Left kidney (tissue), 2 donors: ENCODE results near the gene GNG7. TPM values are rescaled to one million over a fixed set of nuclear protein-coding genes. Genes with fewer than 3 reads are reported as not detected.
"Not testable (repeated sequence)": the region's sequence is repeated elsewhere in the genome, so short reads cannot be mapped to it uniquely, and the experiment has no call there.

Experiments
- DNase-seq: peaks from one replicate; pipeline ENCODE4 v3.0.0-alpha.2; 2013
- polyA plus RNA-seq: library from polyadenylated mRNA; unstranded; fragments of 120-200 nt; gene quantifications from one replicate; pipeline ENCODE4 v1.2.1, GENCODE V29; 2013; ENCODE audit not compliant: insufficient read length

The GNG7 gene
- polyA plus RNA-seq, 1 donor: 5.4 TPM

- DNase-seq: no peak
Observed at GRCh38 chr19:2714531-2715269, 12.2 kb upstream of the GNG7 start.

DNA sequence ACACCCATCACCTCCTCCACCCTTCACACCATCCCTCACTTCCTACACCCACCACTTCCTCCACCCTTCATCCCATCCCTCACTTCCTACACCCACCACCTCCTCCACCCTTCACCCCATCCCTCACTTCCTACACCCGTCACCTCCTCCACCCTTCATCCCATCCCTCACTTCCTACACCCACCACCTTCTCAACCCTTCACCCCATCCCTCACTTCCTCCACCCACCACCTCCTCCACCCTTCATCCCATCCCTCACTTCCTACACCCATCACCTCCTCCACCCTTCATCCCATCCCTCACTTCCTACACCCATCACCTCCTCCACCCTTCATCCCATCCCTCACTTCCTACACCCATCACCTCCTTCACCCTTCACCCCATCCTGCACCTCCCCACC is 11.6 kb upstream of the GNG7 start:
- not testable (repeated sequence) for DNase-seq

- DNase-seq: not testable (repeated sequence)
Observed at GRCh38 chr19:2713170-2713569, 10.7 kb upstream of the GNG7 start.

DNA sequence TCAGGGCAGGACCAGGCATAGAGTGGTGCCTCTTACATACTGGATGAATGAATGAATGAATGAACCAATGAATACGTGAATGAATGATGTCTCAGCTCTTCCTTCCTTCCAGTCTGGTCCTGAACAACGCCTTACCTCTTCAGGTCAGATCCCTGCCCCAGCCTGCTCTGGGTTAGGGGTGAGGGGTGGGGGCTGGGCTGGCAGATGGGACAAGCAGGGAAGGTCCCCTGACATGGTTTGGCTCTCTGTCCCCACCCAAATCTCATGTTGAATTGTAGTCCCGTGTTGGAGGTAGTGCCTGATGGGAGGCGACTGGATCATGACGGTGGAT is 9.3 kb upstream of the GNG7 start:
- DNase-seq: no peak

DNA sequence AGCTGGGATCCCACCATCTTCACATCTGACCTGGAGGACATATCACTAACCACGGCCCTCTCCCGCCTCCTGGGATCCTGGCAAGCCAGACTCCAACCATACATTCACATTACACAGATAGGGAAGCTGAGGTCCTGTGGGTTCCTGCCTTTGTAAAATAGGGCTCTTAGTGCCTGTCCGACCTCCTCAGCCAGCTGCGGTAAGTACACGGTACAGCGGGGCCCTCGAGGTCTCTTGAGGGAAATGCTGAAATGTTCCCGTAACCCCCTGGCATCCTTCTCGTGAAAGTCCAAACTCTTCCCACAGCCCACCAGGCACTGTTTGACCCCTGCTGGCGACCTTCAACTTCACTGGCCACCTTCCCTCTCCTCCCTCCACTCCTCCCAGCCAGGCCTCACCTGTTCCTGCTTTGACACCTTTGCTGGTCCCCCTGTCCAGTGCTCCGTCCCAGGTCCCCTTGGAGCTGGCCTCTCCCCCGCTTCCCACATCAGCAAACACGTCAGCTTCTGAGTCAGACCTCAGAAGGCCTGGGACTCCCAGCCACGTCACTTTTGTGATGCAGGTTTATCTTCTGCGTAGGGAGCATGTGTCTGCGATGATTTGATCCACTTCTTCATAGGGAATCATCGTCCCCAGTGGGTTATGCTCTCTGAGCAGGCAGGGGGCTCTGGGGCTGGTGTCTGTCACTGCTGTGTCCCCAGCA is 8.8 kb upstream of the GNG7 start:
- no peak for DNase-seq

DNA sequence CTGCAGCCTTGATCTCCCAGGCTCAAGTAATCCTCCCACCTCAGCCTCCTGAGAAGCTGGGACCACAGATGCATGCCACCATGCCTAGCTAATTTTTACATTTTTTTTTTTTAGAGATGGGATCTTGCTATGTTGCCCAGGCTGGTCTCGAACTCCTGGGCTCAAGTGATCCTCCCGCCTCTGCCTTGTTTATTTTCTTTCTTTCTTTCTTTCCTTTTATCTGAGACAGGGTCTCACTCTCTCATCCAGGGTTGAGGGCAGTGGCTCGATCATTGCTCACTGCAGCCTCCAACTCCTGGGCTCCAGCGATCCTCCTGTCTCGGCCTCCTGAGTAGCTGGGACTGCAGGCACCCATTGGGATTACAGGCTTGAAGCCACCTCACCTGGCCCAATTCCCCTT is 3.8 kb upstream of the GNG7 start:
- DNase-seq: no peak

DNA sequence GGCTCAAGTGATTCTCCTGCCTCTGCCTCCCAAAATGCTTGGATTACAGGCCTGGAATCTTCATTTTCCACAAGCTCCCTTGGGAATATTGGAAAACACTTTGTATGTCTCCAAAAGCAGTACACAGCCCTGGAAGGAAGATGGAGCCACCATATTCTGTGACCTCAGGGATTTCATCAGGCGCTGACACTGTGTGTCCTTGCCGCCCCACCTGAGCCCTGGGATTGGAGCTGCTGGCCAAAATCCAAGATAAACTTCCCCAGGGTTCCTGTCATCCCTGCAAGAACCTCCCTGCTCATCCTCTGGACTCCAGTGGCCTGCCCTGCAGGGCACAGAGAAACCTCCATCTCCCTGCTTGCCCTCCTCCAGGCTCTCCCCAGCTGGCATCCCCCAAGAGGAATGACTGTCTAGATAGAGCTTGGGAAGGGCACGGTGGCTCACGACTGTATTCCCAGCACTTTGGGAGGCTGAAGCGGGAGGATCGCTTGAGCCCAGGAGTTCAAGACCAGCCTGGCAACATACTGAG is 1.3 kb upstream of the GNG7 start:
- DNase-seq: no peak

GRCh38 chr19:2703077-2703437 is 563 bp upstream of the GNG7 start:
- no peak for DNase-seq

DNA sequence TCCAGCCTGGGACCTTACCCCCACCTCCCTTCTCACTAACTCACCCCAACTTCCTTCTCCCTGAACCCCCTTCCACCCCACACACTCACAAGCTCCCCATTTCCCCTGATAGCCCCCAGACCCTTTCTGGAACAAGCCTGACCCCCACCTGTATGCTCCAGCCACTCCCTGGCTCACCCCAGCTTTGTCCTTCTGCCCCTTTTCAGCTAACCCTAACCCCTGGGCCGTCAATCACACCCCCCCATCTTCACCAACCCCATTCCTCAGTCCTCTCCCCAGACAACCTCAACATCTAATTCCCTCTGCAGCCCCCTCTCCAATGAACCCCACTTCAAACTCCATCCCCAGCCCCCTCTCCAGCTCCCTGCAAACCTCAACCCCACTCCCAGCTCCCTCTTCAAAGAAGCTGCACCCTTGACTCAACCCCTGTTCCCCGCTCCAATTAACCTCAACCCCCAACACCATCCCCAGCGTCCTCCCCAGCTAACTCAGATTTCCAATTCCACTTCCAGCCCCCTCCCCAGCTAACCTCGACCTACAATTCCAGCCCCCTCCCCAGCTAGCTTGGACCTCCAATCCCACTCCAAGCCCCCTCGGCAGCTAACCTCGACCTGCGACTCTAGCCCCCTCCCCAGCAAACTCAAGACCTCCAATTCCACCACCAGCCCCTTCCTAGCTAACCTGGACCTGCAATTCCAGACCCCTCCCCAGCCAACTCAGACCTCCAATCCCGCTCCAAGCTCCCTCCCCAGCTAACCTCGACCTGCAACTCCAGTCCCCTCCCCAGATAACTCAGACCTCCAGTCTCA is 929 bp downstream of the GNG7 start:
- no peak for DNase-seq

DNA sequence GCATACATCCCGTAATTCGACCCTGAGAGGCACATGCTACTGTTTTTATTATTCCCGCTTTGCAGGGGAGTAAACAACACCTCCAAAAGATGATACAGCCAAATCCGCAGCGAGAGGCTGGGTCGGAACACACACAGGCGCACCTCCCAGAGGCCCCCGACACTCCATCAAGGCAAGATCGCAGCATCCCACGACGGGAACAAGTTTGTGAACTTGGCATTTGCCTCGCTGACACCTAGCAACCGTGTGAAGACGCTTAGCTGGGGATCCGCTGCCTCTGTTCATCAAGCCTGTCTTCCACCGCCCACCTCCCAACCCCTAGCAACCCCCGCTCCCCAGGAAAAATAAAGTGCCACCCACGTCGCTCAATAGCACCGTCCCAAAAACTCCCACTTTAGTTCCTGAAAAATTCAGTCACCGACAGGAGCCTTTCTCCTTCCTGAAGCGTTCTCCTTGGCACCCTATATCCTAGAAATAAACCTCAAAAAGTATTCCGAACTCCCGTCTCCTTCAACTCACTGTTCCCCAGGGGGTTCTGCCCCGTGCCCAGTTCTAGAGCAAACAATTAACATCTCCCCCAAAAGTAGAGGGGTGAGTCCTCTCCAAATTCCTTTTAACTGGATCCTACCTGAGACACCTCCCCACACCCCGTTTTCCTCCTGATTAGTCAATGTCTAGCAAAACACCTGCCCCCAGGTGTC is 1.7 kb downstream of the GNG7 start:
- DNase-seq: no peak

GRCh38 chr19:2699413-2700140 is 2.9 kb downstream of the GNG7 start:
- no peak for DNase-seq

GRCh38 chr19:2694196-2694595 is 8.3 kb downstream of the GNG7 start:
- no peak for DNase-seq

GRCh38 chr19:2693492-2694160 is 8.9 kb downstream of the GNG7 start:
- no peak for DNase-seq

DNA sequence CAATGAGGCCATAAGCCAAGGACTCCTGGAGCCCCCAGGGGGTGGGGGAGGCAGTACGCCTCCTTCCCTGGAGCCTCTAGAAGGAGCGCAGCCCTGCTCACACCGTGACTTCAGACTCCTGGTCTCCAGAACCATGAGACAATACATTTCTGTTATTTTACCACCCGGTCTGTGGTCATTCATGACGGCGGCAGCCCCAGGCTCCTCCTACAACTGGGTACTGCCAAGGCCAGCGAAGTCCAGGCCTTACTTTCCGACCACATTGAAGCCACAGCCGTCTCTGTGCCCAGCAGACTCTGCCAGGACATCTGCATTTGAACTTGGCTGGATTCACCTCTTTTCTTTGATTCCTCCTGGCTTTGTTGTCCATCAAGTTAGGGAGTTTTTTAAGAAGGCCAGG is 10.5 kb downstream of the GNG7 start:
- DNase-seq: no peak

DNA sequence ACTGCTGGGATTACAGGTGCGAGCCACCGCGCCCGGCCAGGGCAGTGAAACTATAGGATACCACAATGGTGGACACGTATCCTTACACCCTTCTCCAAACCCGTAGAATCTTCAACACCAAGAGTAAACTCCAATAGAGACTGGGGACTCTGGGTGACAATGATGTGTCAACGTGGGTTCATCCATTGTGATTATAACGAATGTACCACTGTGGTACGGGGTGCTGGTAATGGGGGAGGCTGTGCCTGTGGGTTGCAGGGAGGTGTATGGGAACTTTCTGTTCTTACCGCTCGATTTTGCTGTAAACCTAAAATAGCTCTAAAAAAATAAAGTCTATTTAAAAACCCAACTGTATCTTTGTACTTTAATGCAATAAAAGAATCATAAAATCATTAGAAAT is 11.6 kb downstream of the GNG7 start:
- no peak for DNase-seq

- no peak for DNase-seq
Observed at GRCh38 chr19:2686360-2686759, 16.1 kb downstream of the GNG7 start.

DNA sequence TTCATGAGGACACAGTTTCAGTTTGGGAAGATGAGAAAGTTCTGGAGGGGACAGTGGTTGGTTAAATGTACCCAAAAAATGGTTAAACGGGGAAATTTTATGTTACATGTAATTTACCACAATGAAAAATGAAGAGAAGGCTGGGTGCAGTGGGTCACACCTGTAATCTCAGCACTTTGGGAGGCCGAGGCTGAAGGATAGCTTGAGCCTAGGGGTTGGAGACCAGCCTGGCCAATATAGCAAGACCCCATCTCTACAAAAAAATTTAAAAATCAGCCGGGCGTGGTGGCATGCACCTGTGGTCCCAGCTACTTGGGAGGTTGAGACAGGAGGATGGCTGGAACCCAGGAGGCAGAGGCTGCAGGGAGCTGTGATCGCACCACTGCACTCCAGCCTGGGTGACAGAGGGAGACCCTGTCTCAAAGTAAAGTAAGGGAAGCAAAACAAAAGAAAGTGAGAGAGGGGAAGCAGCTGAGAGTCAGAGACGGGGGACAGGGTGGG is 17.2 kb downstream of the GNG7 start:
- no peak for DNase-seq

DNA sequence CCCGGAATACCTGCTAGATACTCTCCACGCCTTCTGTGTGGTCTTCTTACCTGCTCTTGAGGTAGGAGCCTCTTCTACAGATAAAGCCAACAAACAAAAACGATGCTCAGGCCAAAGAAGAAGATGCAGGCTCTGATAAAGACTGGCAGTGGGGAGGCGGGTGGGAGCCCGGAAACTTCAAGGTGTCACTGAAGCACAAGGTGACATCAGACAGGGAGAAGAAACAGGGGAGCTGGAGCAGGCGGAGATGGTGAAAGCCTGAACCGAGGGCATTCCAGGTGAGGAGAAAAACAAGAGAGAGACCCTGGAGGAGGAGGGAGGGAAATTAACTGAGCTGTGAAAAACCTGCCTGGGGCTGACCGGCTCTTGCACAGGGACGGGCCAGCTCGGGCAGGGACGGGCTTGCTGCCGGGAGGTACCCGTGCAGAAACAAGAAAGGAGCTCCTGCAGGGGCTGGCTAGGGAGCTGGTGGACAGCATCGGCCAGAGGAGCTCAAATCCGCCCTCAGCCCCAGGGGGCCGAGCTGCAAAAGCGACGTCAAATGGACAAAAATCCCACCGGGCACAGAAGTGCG is 19.0 kb downstream of the GNG7 start:
- DNase-seq: no peak

DNA sequence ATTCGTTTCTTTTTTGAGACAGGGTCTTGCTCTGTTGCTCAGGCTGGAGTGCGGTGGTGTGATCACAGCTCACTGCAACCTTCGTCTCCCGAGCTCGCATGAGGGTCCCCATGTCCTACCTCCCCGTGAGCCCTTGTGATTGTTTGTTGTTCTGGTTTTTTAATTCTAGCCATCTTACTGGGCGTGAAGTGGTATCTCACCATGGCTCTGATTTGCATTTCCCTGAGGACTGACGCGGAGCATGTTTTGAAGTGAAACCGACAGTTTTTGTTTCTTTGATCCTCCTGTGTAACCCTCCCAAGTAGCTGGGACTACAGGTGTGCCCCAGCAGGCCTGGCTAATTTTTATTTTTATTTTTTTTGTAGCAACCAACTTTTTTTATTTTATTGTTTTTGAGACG is 21.7 kb downstream of the GNG7 start:
- DNase-seq: no peak

DNA sequence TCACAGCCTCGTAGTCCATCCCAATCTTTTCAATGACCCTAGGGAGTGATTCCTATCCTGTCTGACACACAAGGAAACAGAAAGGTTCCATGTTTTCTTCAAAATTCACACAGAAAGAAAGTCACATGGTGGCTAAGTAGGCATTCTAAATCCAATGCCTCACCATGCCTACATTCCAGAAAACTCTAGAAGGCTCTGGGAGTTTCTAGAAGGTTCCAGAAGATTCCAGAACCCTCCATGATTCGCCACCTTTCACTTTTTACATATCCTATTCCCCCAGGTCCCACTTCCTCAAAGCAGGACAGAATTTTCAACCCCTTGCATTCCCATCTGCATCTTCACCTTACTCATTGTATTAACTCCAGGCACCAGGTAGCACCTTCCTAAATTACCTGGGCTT is 23.1 kb downstream of the GNG7 start:
- no peak for DNase-seq

DNA sequence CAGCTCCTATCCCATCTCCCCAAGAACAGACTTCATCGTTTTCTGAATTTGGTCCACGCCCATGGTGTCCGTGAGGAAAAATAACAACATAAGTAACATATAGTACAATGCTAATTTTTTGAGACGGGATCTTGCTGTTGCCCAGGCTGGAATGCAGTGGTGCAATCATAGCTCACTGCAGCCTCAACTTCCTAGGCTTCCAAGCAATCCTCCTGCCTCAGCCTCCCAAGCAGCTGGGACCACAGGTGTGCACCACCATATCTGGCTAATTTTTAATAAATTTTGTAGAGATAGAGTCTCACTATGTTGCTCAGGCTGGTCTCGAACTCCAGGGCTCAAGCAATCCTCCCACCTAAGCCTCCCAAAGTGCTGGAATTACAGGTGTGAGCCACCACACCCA is 23.5 kb downstream of the GNG7 start:
- not testable (repeated sequence) for DNase-seq
